Lower leg skin (tissue), 4 donors: ENCODE data around the gene WASF3. TPM values are rescaled to one million over a fixed set of nuclear protein-coding genes. Genes with fewer than 3 reads are reported as not detected.

Experiments used
- DNase-seq, 2 donors: peaks; one replicate each; pipeline ENCODE4 v3.0.0-alpha.2; 2019; ENCODE audit warnings: low spot score in 2 of 2
- H3K4me3 ChIP-seq: fragments of 200-600 bp; sonication (generic); 2 replicates; pipeline ENCODE4 v1.5.1; 2017; ENCODE audit warnings: mild to moderate bottlenecking, low read depth; ENCODE audit not compliant: poor library complexity, severe bottlenecking
- POLR2A ChIP-seq, 2 donors: fragments of 450-650 bp; IDR thresholded peaks; one replicate each; pipeline ENCODE4 v1.6.1; 2016 to 2017; ENCODE audit warnings: antibody characterized with exemption in 2 of 2, mild to moderate bottlenecking in 1 of 2, moderate library complexity in 1 of 2
- WGBS, 2 donors: methylation state at CpG; one replicate each; pipeline ENCODE4 v1.1.5; 2018; 5-methylcytosine and 5-hydroxymethylcytosine counted together
- intact Hi-C: fragments of 100-400 bp; cut with DNase I; formaldehyde crosslinking; loops from one replicate; pipeline ENCODE4 v1.15.0; 2023; ENCODE audit warnings: low total_unique reads
- total RNA-seq, 4 donors: library from RNA; depleted of rRNA; stranded (reverse); fragments of >200 nt; gene quantifications; one replicate each; pipeline ENCODE4 v1.1.0, GENCODE V29; 2016
- TF ChIP-seq, protein P1 (sequence below), 3 donors: fragments of 450-650 bp; IDR thresholded peaks; one replicate each; pipeline ENCODE4 v1.5.1; 2016; ENCODE audit warnings: antibody characterized with exemption in 3 of 3, mild to moderate bottlenecking in 3 of 3, moderate library complexity in 2 of 3

WASF3 gene
- total RNA-seq, 4 donors from 2014 or later: 3.4 to 12.8 (median 6.7) TPM

DNA sequence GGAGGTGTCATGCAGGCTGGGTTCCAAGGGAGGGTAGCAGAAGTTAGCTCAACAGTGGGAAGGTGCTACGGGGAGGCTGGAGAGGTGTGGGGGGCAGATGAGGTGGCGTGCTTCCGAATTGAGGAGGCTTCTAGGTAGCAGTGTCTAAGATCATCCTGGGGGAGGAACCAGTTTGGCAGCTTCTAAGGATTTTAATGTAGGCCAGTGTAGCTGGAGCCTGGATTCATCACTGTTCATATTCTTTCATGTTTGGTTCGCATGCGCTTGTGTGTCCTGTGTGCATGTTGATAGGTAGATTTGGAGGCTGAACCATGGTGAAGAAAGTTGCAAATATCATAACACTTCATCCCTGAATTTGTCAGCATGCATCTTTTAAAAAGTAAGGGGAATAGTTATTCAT lies 116.4 kb downstream of the WASF3 start:
- no peak for DNase-seq
- TF ChIP-seq, protein P1, sequence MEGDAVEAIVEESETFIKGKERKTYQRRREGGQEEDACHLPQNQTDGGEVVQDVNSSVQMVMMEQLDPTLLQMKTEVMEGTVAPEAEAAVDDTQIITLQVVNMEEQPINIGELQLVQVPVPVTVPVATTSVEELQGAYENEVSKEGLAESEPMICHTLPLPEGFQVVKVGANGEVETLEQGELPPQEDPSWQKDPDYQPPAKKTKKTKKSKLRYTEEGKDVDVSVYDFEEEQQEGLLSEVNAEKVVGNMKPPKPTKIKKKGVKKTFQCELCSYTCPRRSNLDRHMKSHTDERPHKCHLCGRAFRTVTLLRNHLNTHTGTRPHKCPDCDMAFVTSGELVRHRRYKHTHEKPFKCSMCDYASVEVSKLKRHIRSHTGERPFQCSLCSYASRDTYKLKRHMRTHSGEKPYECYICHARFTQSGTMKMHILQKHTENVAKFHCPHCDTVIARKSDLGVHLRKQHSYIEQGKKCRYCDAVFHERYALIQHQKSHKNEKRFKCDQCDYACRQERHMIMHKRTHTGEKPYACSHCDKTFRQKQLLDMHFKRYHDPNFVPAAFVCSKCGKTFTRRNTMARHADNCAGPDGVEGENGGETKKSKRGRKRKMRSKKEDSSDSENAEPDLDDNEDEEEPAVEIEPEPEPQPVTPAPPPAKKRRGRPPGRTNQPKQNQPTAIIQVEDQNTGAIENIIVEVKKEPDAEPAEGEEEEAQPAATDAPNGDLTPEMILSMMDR (IDR thresholded peaks at IDR 0.05): no peak
- TF ChIP-seq POLR2A (IDR thresholded peaks at IDR 0.05): no peak
- H3K4me3 ChIP-seq: no peak overlapping the region
- WGBS, 2 donors: 95 to 96% methylated on average over 5 of the region's 5 CpGs
- intact Hi-C loops: no loop called here

DNA sequence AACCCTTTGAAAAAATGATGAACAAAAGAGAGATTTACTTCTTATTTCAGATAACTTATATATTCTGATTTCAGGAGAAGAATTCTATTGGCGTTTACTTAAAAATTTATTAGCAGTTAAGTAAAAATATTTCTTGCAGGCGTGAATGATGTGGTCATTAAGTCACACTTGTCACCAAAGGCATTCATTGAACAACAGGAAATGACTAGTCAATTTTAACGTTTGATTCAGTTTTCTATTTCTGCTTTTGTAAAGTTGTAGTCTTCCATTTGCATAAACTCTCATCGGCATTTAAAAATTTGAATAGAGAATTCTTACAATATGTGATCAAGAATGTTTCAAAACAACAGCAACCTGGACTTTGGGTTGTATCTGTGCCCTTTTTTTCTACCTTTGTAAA lies 119.7 kb downstream of the WASF3 start:
- no peak overlapping the region for H3K4me3 ChIP-seq

DNA sequence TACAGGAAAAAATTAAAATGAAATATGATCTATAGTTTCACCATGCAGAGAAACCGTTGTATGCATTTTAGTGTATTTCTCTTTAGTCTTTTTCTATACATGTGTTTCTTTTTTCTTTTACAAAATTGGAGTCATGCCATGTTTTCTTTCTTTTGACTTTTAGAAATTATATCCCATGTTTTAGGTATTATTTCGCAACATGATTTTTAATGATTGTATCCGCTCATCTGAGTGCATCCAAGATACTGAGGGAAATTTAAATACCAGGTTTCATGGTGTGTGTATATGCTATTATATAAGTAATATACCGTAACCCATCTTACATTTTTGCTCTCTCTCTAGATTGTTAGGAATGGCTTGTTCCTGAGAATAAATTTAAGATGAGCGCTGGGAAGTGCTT lies 120.8 kb downstream of the WASF3 start:
- 94 to 95% methylated on average over 5 of the region's 5 CpGs for WGBS, 2 donors
- H3K4me3 ChIP-seq: no peak overlapping the region
- no peak for TF ChIP-seq POLR2A (IDR thresholded peaks at IDR 0.05)
- TF ChIP-seq, protein P1 (IDR thresholded peaks at IDR 0.05): no peak
- no peak for DNase-seq
- intact Hi-C loops: no loop called here

More for the DNA sequence above, 119.7 kb downstream of the WASF3 start:
- no peak for DNase-seq
- WGBS, 2 donors: 70 to 71% methylated on average over 4 of the region's 4 CpGs
- TF ChIP-seq, protein P1 (IDR thresholded peaks at IDR 0.05): no peak
- TF ChIP-seq POLR2A (IDR thresholded peaks at IDR 0.05): no peak
- intact Hi-C loops: no loop called here

DNA sequence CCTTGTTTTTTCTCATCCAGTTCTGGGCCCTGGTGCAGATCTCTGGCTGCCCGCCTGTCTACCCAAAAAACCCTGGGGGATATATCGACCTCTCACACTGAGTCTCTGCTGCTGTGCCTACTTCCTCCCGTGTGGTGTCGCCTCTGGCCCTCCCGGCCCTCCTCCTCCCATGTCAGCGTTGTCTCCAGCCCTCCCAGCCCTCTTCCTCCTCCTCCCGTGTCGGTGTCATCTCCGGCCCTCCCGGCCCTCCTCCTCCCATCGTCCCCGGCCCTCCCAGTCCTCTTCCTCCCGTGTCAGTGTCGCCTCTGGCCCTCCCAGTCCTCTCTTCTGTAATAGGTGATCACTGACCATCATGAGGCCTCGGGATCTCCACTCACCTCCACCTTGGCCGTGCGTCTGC lies 121.3 kb downstream of the WASF3 start:
- no peak overlapping the region for H3K4me3 ChIP-seq
- TF ChIP-seq, protein P1 (IDR thresholded peaks at IDR 0.05): no peak
- no peak for TF ChIP-seq POLR2A (IDR thresholded peaks at IDR 0.05)
- WGBS, 2 donors: 80 to 84% methylated on average over 17 of the region's 17 CpGs
- no peak for DNase-seq
- intact Hi-C loops: no loop called here

DNA sequence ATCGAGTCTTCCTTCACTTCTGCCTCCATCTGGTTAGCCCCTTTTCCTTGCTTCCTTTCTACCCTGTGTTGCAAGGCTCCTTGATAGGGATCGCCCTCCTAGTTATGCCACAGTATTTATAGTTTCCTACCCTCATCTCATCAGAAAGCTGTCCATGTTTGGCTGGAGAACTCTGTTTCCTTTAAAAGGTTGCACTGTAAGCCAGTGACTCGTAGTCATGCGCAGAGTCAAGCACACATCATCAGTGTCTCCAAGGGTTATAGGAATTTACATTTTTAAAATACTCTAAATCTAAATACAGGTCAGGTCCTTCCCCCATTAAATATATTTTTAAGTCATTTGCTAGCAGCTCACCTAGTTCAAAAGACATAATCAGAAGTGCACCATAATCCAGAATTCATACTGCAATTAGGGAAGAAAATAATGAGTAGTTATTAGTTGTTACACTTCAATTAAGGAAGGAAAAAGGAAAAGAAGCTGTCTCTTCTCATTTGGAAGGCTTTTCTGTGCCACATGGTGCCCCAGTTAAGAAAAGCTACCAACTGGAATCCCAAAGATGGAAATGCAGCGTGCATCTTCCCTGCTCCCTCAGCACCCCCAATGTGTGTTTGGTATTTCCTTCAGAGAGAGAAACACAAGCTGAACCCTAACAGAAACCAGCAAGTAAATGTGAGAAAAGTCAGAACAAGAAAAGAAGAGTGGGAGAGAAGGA lies 122.1 kb downstream of the WASF3 start:
- intact Hi-C loops: no loop called here
- H3K4me3 ChIP-seq: no peak overlapping the region
- DNase-seq: no peak
- no peak for TF ChIP-seq POLR2A (IDR thresholded peaks at IDR 0.05)
- TF ChIP-seq, protein P1 (IDR thresholded peaks at IDR 0.05): no peak
- 91 to 97% methylated on average over 5 of the region's 5 CpGs for WGBS, 2 donors

DNA sequence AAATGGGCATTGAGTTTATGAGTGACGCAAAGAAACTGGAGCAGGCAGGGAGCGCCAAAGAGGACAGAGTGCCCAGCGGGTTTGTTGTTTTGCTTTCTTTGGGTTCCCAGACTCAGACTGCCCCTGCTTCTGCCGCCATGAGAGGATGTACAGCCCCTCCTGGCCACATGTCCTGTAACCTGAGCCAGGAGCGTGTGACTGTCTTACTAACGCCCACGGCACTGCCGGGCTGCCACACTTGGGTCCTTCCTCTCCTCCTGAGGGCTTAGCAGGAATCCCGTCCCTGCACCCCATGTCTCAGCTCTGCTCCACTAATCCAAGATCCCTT lies 122.6 kb downstream of the WASF3 start:
- intact Hi-C loops: no loop called here
- 80 to 91% methylated on average over 9 of the region's 9 CpGs for WGBS, 2 donors
- no peak for DNase-seq

More for the DNA sequence above, 122.6 kb downstream of the WASF3 start:
- no peak overlapping the region for H3K4me3 ChIP-seq
- TF ChIP-seq, protein P1 (IDR thresholded peaks at IDR 0.05): no peak
- no peak for TF ChIP-seq POLR2A (IDR thresholded peaks at IDR 0.05)
